Measurements from ENCODE around the gene TMBIM6. TPM values are rescaled to one million over a fixed set of nuclear protein-coding genes. Genes with fewer than 3 reads are reported as not detected.

Gene TMBIM6
- total RNA-seq, 4 donors from 2014 or later, result 292 to 468 (median 377) TPM

GRCh38 chr12:49761677-49762467 is 20.5 kb downstream of the TMBIM6 start:
- no peak for TF ChIP-seq EP300 (IDR thresholded peaks at IDR 0.05)
- TF ChIP-seq CTCF (IDR thresholded peaks at IDR 0.05), result no peak
- TF ChIP-seq POLR2A (IDR thresholded peaks at IDR 0.05), result no peak
- no peak for TF ChIP-seq POLR2AphosphoS5 (IDR thresholded peaks at IDR 0.05)
- no peaks in the 10 kb centered on the region for H3K9me3 ChIP-seq
- H3K27me3 ChIP-seq, result no peaks in the 10 kb centered on the region
- peaks cover 80% of the 10 kb centered on the region for H3K36me3 ChIP-seq
- WGBS, result 83% methylated on average over 4 of the region's 4 CpGs
- no peaks in the 10 kb centered on the region for H3K4me1 ChIP-seq
- H3K27ac ChIP-seq, result no peak overlapping the region
- DNase-seq (ENCODE audit: low spot score in 2 of 2), result no peak
- no peak overlapping the region for H3K4me3 ChIP-seq

GRCh38 chr12:49762468-49762847 is 21.1 kb downstream of the TMBIM6 start:
- DNase-seq (ENCODE audit: low spot score in 2 of 2), result no peak
- H3K27ac ChIP-seq, result no peak overlapping the region
- TF ChIP-seq POLR2A (IDR thresholded peaks at IDR 0.05) (no peak), POLR2AphosphoS5 (IDR thresholded peaks at IDR 0.05) (no peak), CTCF (IDR thresholded peaks at IDR 0.05) (no peak), EP300 (IDR thresholded peaks at IDR 0.05) (no peak)
- H3K4me1 ChIP-seq, result no peaks in the 10 kb centered on the region
- peaks cover 74% of the 10 kb centered on the region for H3K36me3 ChIP-seq
- no peaks in the 10 kb centered on the region for H3K9me3 ChIP-seq
- no peak overlapping the region for H3K4me3 ChIP-seq
- 75% methylated on average over 5 of the region's 5 CpGs for WGBS
- H3K27me3 ChIP-seq, result no peaks in the 10 kb centered on the region

GRCh38 chr12:49763006-49763591 is 21.7 kb downstream of the TMBIM6 start:
- H3K4me3 ChIP-seq, result no peak overlapping the region
- peak; percentile 79 to 88 for DNase-seq (ENCODE audit: low spot score in 2 of 2)
- TF ChIP-seq POLR2AphosphoS5 (IDR thresholded peaks at IDR 0.05) (no peak), CTCF (IDR thresholded peaks at IDR 0.05) (peak; percentile 36 to 71), POLR2A (IDR thresholded peaks at IDR 0.05) (no peak), EP300 (IDR thresholded peaks at IDR 0.05) (no peak)
- H3K27ac ChIP-seq, result no peak overlapping the region
- H3K4me1 ChIP-seq, result no peaks in the 10 kb centered on the region
- H3K27me3 ChIP-seq, result no peaks in the 10 kb centered on the region
- WGBS, result 33% methylated on average over 8 of the region's 8 CpGs
- H3K36me3 ChIP-seq, result peaks cover 67% of the 10 kb centered on the region
- no peaks in the 10 kb centered on the region for H3K9me3 ChIP-seq

- no peak for DNase-seq (ENCODE audit: low spot score in 2 of 2)
- Histone ChIP-seq H3K27me3 (no peaks in the 10 kb centered on the region), H3K4me3 (no peak overlapping the region), H3K9me3 (no peaks in the 10 kb centered on the region), H3K4me1 (no peaks in the 10 kb centered on the region), H3K27ac (no peak overlapping the region), H3K36me3 (peaks cover 57% of the 10 kb centered on the region)
- WGBS, result 77% methylated on average over 3 of the region's 3 CpGs
- TF ChIP-seq CTCF (IDR thresholded peaks at IDR 0.05) (no peak), EP300 (IDR thresholded peaks at IDR 0.05) (no peak), POLR2A (IDR thresholded peaks at IDR 0.05) (no peak), POLR2AphosphoS5 (IDR thresholded peaks at IDR 0.05) (no peak)
Measured at GRCh38 chr12:49764126-49764525, 22.8 kb downstream of the TMBIM6 start.

- no peak overlapping the region for H3K4me3 ChIP-seq
- no peak overlapping the region for H3K27ac ChIP-seq
- DNase-seq (ENCODE audit: low spot score in 2 of 2), result no peak
- no peaks in the 10 kb centered on the region for H3K4me1 ChIP-seq
- TF ChIP-seq POLR2A (IDR thresholded peaks at IDR 0.05) (no peak), EP300 (IDR thresholded peaks at IDR 0.05) (no peak), POLR2AphosphoS5 (IDR thresholded peaks at IDR 0.05) (no peak), CTCF (IDR thresholded peaks at IDR 0.05) (no peak)
- H3K27me3 ChIP-seq, result no peaks in the 10 kb centered on the region
- H3K36me3 ChIP-seq, result peaks cover 38% of the 10 kb centered on the region
- WGBS, result 88% methylated on average over 8 of the region's 8 CpGs
- H3K9me3 ChIP-seq, result no peaks in the 10 kb centered on the region
Measured at GRCh38 chr12:49766115-49766455, 24.7 kb downstream of the TMBIM6 start.
